MCF 10A (cell line): ENCODE results near the gene ELOA. TPM values are rescaled to one million over a fixed set of nuclear protein-coding genes. Genes with fewer than 3 reads are reported as not detected.
A peak's percentile ranks its signal among the peaks of the same experiment; 100 is the strongest.

Source experiments
- BruUV-seq: library from RNA; stranded (reverse); fragments of 400-500 nt; replicated peaks from 2 replicates; lab custom pipeline; 2021; lab: Mats Ljungman, UMichigan
- CTCF ChIA-PET: fragments of 300-600 bp; sonication (Branson Sonifier 250); formaldehyde crosslinking; extraction: SDS; loops from one replicate; lab custom pipeline; 2021; ENCODE audit warnings: antibody characterized with exemption, inconsistent platforms; lab: Yijun Ruan, JAX
- POLR2A ChIA-PET: fragments of 300-600, 350-650 bp; sonication (Branson Sonifier 250); formaldehyde crosslinking; extraction: SDS; loops from one replicate; lab custom pipeline; 2020; ENCODE audit warnings: antibody characterized with exemption, inconsistent platforms; lab: Yijun Ruan, JAX
- DNase-seq: peaks from one replicate; pipeline ENCODE4 v3.0.0-alpha.2; 2018; ENCODE audit not compliant: unreplicated experiment
- H3K27ac Mint-ChIP-seq: one replicate; pipeline ENCODE4 v1.8.0; 2022; ENCODE audit warnings: mild to moderate bottlenecking, low read depth, mixed read lengths; ENCODE audit not compliant: unreplicated experiment
- H3K27me3 Mint-ChIP-seq: one replicate; pipeline ENCODE4 v1.8.0; 2022; ENCODE audit warnings: mixed read lengths; ENCODE audit not compliant: insufficient read depth, unreplicated experiment
- H3K36me3 Mint-ChIP-seq: one replicate; pipeline ENCODE4 v1.8.0; 2022; ENCODE audit warnings: mild to moderate bottlenecking, moderate library complexity, mixed read lengths; ENCODE audit not compliant: insufficient read depth, unreplicated experiment
- H3K4me1 Mint-ChIP-seq: one replicate; pipeline ENCODE4 v1.8.0; 2022; ENCODE audit warnings: mixed read lengths; ENCODE audit not compliant: insufficient read depth, unreplicated experiment
- H3K4me3 Mint-ChIP-seq: one replicate; pipeline ENCODE4 v1.8.0; 2022; ENCODE audit warnings: mild to moderate bottlenecking, moderate library complexity, mixed read lengths; ENCODE audit not compliant: unreplicated experiment
- H3K9me3 Mint-ChIP-seq: one replicate; pipeline ENCODE4 v1.8.0; 2022; ENCODE audit warnings: mixed read lengths; ENCODE audit not compliant: unreplicated experiment
- intact Hi-C: fragments of 100-400 bp; cut with micrococcal nuclease; formaldehyde crosslinking; loops from 2 replicates; pipeline ENCODE4 v1.14.1; 2022
- total RNA-seq: library from RNA; stranded (reverse); gene quantifications from 2 replicates; pipeline ENCODE4 v1.2.3, GENCODE V29; 2022
- TF ChIP-seq, protein P1 (sequence below): fragments of 200-600 bp; IDR thresholded peaks from one replicate; pipeline ENCODE4 v1.8.0; 2022; ENCODE audit warnings: antibody characterized with exemption, mild to moderate bottlenecking; ENCODE audit not compliant: unreplicated experiment

Gene ELOA
- total RNA-seq, 1 experiment from 2014 or later = 68.3 TPM

GRCh38 chr1:23720256-23720995 lies 22.8 kb upstream of the ELOA start:
- H3K4me3 Mint-ChIP-seq = no peak overlapping the region
- DNase-seq = no peak
- no TSS peak for BruUV-seq
- peaks cover 16% of the 10 kb centered on the region for H3K4me1 Mint-ChIP-seq
- ChIA-PET CTCF (no interaction called here), POLR2A (no interaction called here)
- peaks cover 26% of the 10 kb centered on the region for H3K36me3 Mint-ChIP-seq
- H3K27ac Mint-ChIP-seq = no peak overlapping the region
- no peaks in the 10 kb centered on the region for H3K9me3 Mint-ChIP-seq
- no peaks in the 10 kb centered on the region for H3K27me3 Mint-ChIP-seq
- TF ChIP-seq, protein P1, sequence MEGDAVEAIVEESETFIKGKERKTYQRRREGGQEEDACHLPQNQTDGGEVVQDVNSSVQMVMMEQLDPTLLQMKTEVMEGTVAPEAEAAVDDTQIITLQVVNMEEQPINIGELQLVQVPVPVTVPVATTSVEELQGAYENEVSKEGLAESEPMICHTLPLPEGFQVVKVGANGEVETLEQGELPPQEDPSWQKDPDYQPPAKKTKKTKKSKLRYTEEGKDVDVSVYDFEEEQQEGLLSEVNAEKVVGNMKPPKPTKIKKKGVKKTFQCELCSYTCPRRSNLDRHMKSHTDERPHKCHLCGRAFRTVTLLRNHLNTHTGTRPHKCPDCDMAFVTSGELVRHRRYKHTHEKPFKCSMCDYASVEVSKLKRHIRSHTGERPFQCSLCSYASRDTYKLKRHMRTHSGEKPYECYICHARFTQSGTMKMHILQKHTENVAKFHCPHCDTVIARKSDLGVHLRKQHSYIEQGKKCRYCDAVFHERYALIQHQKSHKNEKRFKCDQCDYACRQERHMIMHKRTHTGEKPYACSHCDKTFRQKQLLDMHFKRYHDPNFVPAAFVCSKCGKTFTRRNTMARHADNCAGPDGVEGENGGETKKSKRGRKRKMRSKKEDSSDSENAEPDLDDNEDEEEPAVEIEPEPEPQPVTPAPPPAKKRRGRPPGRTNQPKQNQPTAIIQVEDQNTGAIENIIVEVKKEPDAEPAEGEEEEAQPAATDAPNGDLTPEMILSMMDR = no peak
- intact Hi-C loops = no loop called here

- Mint-ChIP-seq H3K27me3 (no peaks in the 10 kb centered on the region), H3K36me3 (peaks cover 28% of the 10 kb centered on the region), H3K27ac (no peak overlapping the region), H3K9me3 (no peaks in the 10 kb centered on the region), H3K4me3 (no peak overlapping the region), H3K4me1 (peaks cover 22% of the 10 kb centered on the region)
- no TSS peak for BruUV-seq
- intact Hi-C loops = no loop called here
- no peak for DNase-seq
- TF ChIP-seq, protein P1 = no peak
- ChIA-PET CTCF (interaction anchor here (0.6 to 0.9 kb wide), 2 partner anchors 17 to 29 kb away, joined by 3 read pairs; no protein-coding TSS in a partner anchor), POLR2A (no interaction called here)
Observed at GRCh38 chr1:23722652-23723051, 20.6 kb upstream of the ELOA start.

- Mint-ChIP-seq H3K27ac (no peak overlapping the region), H3K36me3 (peaks cover 20% of the 10 kb centered on the region), H3K9me3 (no peaks in the 10 kb centered on the region), H3K4me1 (peaks cover 20% of the 10 kb centered on the region), H3K27me3 (no peaks in the 10 kb centered on the region), H3K4me3 (no peak overlapping the region)
- intact Hi-C loops = no loop called here
- no TSS peak for BruUV-seq
- CTCF ChIA-PET = no interaction called here
- peak; percentile 30 for DNase-seq
- TF ChIP-seq, protein P1 = no peak
- POLR2A ChIA-PET = interaction anchor here (0.9 to 1.6 kb wide), 3 partner anchors 10 to 20 kb away, joined by 3 to 13 read pairs (median 4); partner anchors contain the start of gene ELOA
Observed at GRCh38 chr1:23726686-23727085, 16.6 kb upstream of the ELOA start.

DNA sequence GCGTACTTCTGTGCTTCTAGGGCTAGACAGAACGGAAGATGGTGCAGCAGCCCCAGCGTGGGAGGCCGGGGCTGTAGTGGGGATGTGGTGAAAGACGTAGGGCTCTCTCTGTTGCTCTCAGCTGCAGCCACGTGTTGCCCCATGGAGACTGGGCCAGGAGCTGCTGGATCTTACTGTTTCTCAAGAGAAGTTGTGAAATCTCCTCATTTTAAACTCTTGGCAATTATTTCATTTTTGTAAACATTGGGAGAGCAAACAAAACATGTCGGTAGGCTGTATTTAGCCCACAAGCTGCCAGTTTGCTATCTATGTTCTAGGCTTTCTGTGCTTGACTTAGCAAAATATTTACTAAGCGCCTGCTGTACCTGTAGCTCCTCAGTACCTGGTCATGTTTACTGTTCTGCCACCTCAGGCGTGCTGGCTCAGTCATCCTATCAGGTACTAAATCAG lies 15.9 kb upstream of the ELOA start:
- H3K4me3 Mint-ChIP-seq = no peak overlapping the region
- H3K36me3 Mint-ChIP-seq = peaks cover 18% of the 10 kb centered on the region
- no peaks in the 10 kb centered on the region for H3K9me3 Mint-ChIP-seq
- intact Hi-C loops = no loop called here
- TF ChIP-seq, protein P1 = no peak
- ChIA-PET POLR2A (interaction anchor here (0.8 to 1.6 kb wide), 4 partner anchors 10 to 64 kb away, joined by 3 to 13 read pairs (median 4); partner anchors contain the start of genes ELOA and LYPLA2), CTCF (interaction anchor here (0.7 kb wide), 1 partner anchor 204 kb away, joined by 3 read pairs; no protein-coding TSS in a partner anchor)
- peak overlapping the region; percentile 19 for H3K27ac Mint-ChIP-seq
- H3K4me1 Mint-ChIP-seq = peaks cover 27% of the 10 kb centered on the region
- peak; percentile 83 for DNase-seq
- H3K27me3 Mint-ChIP-seq = no peaks in the 10 kb centered on the region
- BruUV-seq = no TSS peak
